Body of pancreas (tissue), 4 donors: ENCODE measurements around the gene PDE11A. TPM values are rescaled to one million over a fixed set of nuclear protein-coding genes. Genes with fewer than 3 reads are reported as not detected.

ENCODE experiments used
- ATAC-seq: fragments of 150-250 bp; one replicate; pipeline ENCODE4 v1.9.1; 2016
- DNase-seq, 4 donors: peaks; one replicate each; pipeline ENCODE4 v3.0.0-alpha.2; 2019
- H3K27ac ChIP-seq, 4 donors: fragments of 200-600 bp; sonication (generic); 1 replicate in 3 of 4; 2 replicates in 1 of 4; pipeline versions ENCODE4 v1.5.1 to v1.6.1; 2016 to 2019; ENCODE audit warnings: mild to moderate bottlenecking in 1 of 4, mixed read lengths in 1 of 4, moderate library complexity in 1 of 4
- H3K27me3 ChIP-seq, 2 donors: fragments of 200-600 bp; sonication (generic); one replicate each; pipeline ENCODE4 v1.6.0; 2016; ENCODE audit warnings: mild to moderate bottlenecking in 1 of 2
- H3K36me3 ChIP-seq, 2 donors: fragments of 200-600 bp; sonication (generic); replicated peaks in 1 of 2; 2 replicates each; pipeline ENCODE4 v1.5.1; 2016; ENCODE audit warnings: low read depth in 2 of 2; ENCODE audit not compliant: insufficient read depth in 1 of 2
- H3K4me1 ChIP-seq: fragments of 200-600 bp; sonication (generic); one replicate; pipeline ENCODE4 v1.6.0; 2016
- H3K4me3 ChIP-seq, 2 donors: fragments of 200-600 bp; sonication (generic); 1 replicate in 1 of 2; 2 replicates in 1 of 2; pipeline ENCODE4 v1.5.1; 2016 to 2019
- H3K9me3 ChIP-seq, 3 donors: fragments of 200-600 bp; sonication (generic); 1 replicate in 2 of 3; 2 replicates in 1 of 3; pipeline ENCODE4 v1.5.1; 2016
- CTCF ChIP-seq, 7 experiments: fragments of 450-650 bp in 4 of 7; fragments of 200-600 bp in 3 of 7; sonication (generic) in 3 of 7; IDR thresholded peaks; one replicate each; pipeline ENCODE4 v1.5.1; 2016 to 2019; ENCODE audit warnings: antibody characterized with exemption in 7 of 7
- POLR2A ChIP-seq, 3 donors: fragments of 450-650 bp; IDR thresholded peaks; one replicate each; pipeline ENCODE4 v1.6.1; 2016; ENCODE audit warnings: antibody characterized with exemption in 3 of 3, mild to moderate bottlenecking in 2 of 3
- WGBS, 2 donors: methylation state at CpG; one replicate each; pipeline ENCODE4 v1.1.5; 2017; 5-methylcytosine and 5-hydroxymethylcytosine counted together
- intact Hi-C: fragments of 100-400 bp; cut with DNase I; formaldehyde crosslinking; loops from one replicate; pipeline ENCODE4 v1.15.1; 2023
- total RNA-seq, 2 donors: library from RNA; depleted of rRNA; stranded (reverse); fragments of >200 nt; gene quantifications; one replicate each; pipeline ENCODE4 v1.1.0, GENCODE V29; 2016

Gene PDE11A
- total RNA-seq, 2 donors from 2014 or later, result 2.6 to 4.0 TPM

- Histone ChIP-seq H3K4me3 (no peak overlapping the region), H3K4me1 (no peaks in the 10 kb centered on the region), H3K27ac (no peak overlapping the region), H3K36me3 (no peaks in the 10 kb centered on the region), H3K27me3 (no peaks in the 10 kb centered on the region), H3K9me3 (no peaks in the 10 kb centered on the region)
- TF ChIP-seq POLR2A (IDR thresholded peaks at IDR 0.05) (no peak), CTCF (IDR thresholded peaks at IDR 0.05) (no peak)
- no peak for DNase-seq
- intact Hi-C loops, result no loop called here
- no peak for ATAC-seq
- WGBS, 2 donors, result 61 to 76% methylated on average over 2 of the region's 2 CpGs
Observed at GRCh38 chr2:177683661-177684069, 388.9 kb downstream of the PDE11A start.

GRCh38 chr2:177682836-177683660, 389.5 kb downstream of the PDE11A start:
- DNase-seq (no peak), ATAC-seq (no peak)
- Histone ChIP-seq H3K27me3 (no peaks in the 10 kb centered on the region), H3K9me3 (no peaks in the 10 kb centered on the region), H3K4me1 (no peaks in the 10 kb centered on the region), H3K4me3 (no peak overlapping the region), H3K36me3 (no peaks in the 10 kb centered on the region), H3K27ac (no peak overlapping the region)
- intact Hi-C loops, result no loop called here
- TF ChIP-seq CTCF (IDR thresholded peaks at IDR 0.05) (no peak), POLR2A (IDR thresholded peaks at IDR 0.05) (no peak)
- 87 to 88% methylated on average over 9 of the region's 9 CpGs for WGBS, 2 donors

- no peaks in the 10 kb centered on the region for H3K36me3 ChIP-seq
- H3K27me3 ChIP-seq, result no peaks in the 10 kb centered on the region
- ATAC-seq (no peak), DNase-seq (no peak)
- H3K9me3 ChIP-seq, result no peaks in the 10 kb centered on the region
- no peak overlapping the region for H3K4me3 ChIP-seq
- WGBS, 2 donors, result 97 to 98% methylated on average over 2 of the region's 2 CpGs
- TF ChIP-seq POLR2A (IDR thresholded peaks at IDR 0.05) (no peak), CTCF (IDR thresholded peaks at IDR 0.05) (no peak)
- intact Hi-C loops, result no loop called here
- no peaks in the 10 kb centered on the region for H3K4me1 ChIP-seq
- no peak overlapping the region for H3K27ac ChIP-seq
Observed at GRCh38 chr2:177682006-177682405, 390.6 kb downstream of the PDE11A start.

- Histone ChIP-seq H3K4me3 (no peak overlapping the region), H3K36me3 (no peaks in the 10 kb centered on the region), H3K4me1 (no peaks in the 10 kb centered on the region), H3K9me3 (no peaks in the 10 kb centered on the region), H3K27ac (no peak overlapping the region), H3K27me3 (no peaks in the 10 kb centered on the region)
- intact Hi-C loops, result no loop called here
- ATAC-seq (no peak), DNase-seq (no peak)
- TF ChIP-seq CTCF (IDR thresholded peaks at IDR 0.05) (no peak), POLR2A (IDR thresholded peaks at IDR 0.05) (no peak)
- 86 to 90% methylated on average over 6 of the region's 6 CpGs for WGBS, 2 donors
Observed at GRCh38 chr2:177680866-177681712, 391.5 kb downstream of the PDE11A start.
